Transverse colon (tissue), 4 donors: ENCODE data around the gene TRIM54. TPM values are rescaled to one million over a fixed set of nuclear protein-coding genes. Genes with fewer than 3 reads are reported as not detected.
"Not testable (repeated sequence)": the region's sequence is repeated elsewhere in the genome, so short reads cannot be mapped to it uniquely, and the experiment has no call there.

Source experiments
- DNase-seq: peaks from one replicate; pipeline ENCODE4 v3.0.0-alpha.2; 2019
- H3K27ac ChIP-seq, 4 donors: fragments of 200-600 bp; sonication (generic); 2 replicates each; pipeline ENCODE4 v1.5.1; 2016 to 2018; ENCODE audit warnings: inconsistent platforms in 4 of 4
- H3K27me3 ChIP-seq: fragments of 200-600 bp; sonication (generic); 2 replicates; pipeline ENCODE4 v1.5.1; 2017; ENCODE audit warnings: inconsistent platforms
- H3K36me3 ChIP-seq, 4 donors: fragments of 200-600 bp; sonication (generic); 2 replicates each; pipeline ENCODE4 v1.5.1; 2017 to 2019; ENCODE audit warnings: inconsistent platforms in 4 of 4
- H3K4me1 ChIP-seq, 4 donors: fragments of 200-600 bp; sonication (generic); 2 replicates each; pipeline ENCODE4 v1.5.1; 2017 to 2020; ENCODE audit warnings: inconsistent platforms in 4 of 4
- H3K4me3 ChIP-seq, 4 donors: fragments of 200-600 bp; sonication (generic); 1 replicate in 1 of 4; 2 replicates in 3 of 4; pipeline versions ENCODE4 v1.5.1 to v1.6.1; 2017 to 2019; ENCODE audit warnings: inconsistent platforms in 4 of 4
- H3K9me3 ChIP-seq, 2 donors: fragments of 200-600 bp; sonication (generic); 2 replicates each; pipeline ENCODE4 v1.5.1; 2017 to 2019; ENCODE audit warnings: inconsistent platforms in 2 of 2
- EP300 ChIP-seq: sonication (generic); formaldehyde crosslinking; IDR thresholded peaks from one replicate; pipeline ENCODE4 v1.6.1; 2017; ENCODE audit warnings: antibody characterized with exemption, low read depth
- POLR2A ChIP-seq: fragments of 450-650 bp; IDR thresholded peaks from one replicate; pipeline ENCODE4 v1.6.1; 2016; ENCODE audit warnings: antibody characterized with exemption, mild to moderate bottlenecking, moderate library complexity
- POLR2AphosphoS5 ChIP-seq, 3 donors: sonication (generic); formaldehyde crosslinking; IDR thresholded peaks; one replicate each; pipeline ENCODE4 v1.6.1; 2016; ENCODE audit warnings: antibody characterized with exemption in 3 of 3
- WGBS, 2 donors: methylation state at CpG; one replicate each; pipeline ENCODE4 v1.1.5; 2018; ENCODE audit warnings: low coverage in 1 of 2; 5-methylcytosine and 5-hydroxymethylcytosine counted together
- in situ Hi-C, 4 donors: fragments of 200-750 bp; cut with MboI; loops; one replicate each; pipeline versions ENCODE4 v1.15.0 to v1.15.1; 2017; ENCODE audit warnings: low sequenced_read_pairs in 3 of 4, low pct_ligation_motif_present in 1 of 4, low pct_unique_long_range_greater_than_20kb in 1 of 4
- intact Hi-C: fragments of 100-400 bp; cut with DNase I; formaldehyde crosslinking; loops from one replicate; pipeline ENCODE4 v1.15.1; 2023; ENCODE audit warnings: low total_unique reads
- total RNA-seq, 4 donors: library from RNA; depleted of rRNA; stranded (reverse); fragments of >200 nt; gene quantifications; one replicate each; pipeline ENCODE4 v1.1.0, GENCODE V29; 2016
- TF ChIP-seq, protein P1 (sequence below), 5 experiments: fragments of 200-600 bp in 3 of 5; fragments of 450-650 bp in 2 of 5; sonication (generic) in 3 of 5; IDR thresholded peaks; 1 replicate in 2 of 5; 2 replicates in 3 of 5; pipeline ENCODE4 v1.5.1; 2016 to 2017; ENCODE audit warnings: antibody characterized with exemption in 5 of 5, inconsistent platforms in 3 of 5, mild to moderate bottlenecking in 2 of 5, moderate library complexity in 1 of 5

TRIM54 gene
- total RNA-seq, 4 donors from 2014 or later: 0.40 to 1.9 (median 1.2) TPM; not detected in 1

DNA sequence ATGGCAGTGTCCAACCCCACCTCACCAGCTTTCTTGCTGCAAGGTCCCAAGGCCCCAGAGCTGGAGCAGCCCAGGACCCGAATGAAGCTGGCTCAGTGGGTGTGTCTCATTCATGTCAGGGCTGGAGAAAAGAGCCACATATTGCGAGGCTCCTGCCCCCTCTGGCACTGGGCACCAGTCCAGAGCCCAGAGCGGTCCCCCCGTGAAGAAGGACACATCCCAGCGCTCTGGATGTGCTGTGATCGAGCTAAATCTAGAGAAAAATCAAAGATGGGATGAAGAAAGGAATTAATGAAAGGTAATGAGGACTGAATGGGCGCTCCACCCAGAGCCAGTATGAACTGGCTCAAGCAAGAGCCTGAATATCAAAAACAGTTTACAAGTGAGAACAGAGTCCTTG is 53.9 kb downstream of the TRIM54 start:
- in situ Hi-C loops: no loop called here
- WGBS, 2 donors: 95 to 96% methylated on average over 6 to 7 of the region's 7 CpGs
- TF ChIP-seq POLR2AphosphoS5 (IDR thresholded peaks at IDR 0.05) (no peak), EP300 (no peak), POLR2A (no peak)
- TF ChIP-seq, protein P1, sequence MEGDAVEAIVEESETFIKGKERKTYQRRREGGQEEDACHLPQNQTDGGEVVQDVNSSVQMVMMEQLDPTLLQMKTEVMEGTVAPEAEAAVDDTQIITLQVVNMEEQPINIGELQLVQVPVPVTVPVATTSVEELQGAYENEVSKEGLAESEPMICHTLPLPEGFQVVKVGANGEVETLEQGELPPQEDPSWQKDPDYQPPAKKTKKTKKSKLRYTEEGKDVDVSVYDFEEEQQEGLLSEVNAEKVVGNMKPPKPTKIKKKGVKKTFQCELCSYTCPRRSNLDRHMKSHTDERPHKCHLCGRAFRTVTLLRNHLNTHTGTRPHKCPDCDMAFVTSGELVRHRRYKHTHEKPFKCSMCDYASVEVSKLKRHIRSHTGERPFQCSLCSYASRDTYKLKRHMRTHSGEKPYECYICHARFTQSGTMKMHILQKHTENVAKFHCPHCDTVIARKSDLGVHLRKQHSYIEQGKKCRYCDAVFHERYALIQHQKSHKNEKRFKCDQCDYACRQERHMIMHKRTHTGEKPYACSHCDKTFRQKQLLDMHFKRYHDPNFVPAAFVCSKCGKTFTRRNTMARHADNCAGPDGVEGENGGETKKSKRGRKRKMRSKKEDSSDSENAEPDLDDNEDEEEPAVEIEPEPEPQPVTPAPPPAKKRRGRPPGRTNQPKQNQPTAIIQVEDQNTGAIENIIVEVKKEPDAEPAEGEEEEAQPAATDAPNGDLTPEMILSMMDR (IDR thresholded peaks at IDR 0.05): no peak
- H3K36me3 ChIP-seq: peaks cover 0 to 76% (median 35%) of the 10 kb centered on the region in 4 donors
- H3K27ac ChIP-seq: no peak overlapping the region
- no peaks in the 10 kb centered on the region for H3K4me1 ChIP-seq
- intact Hi-C loops: no loop called here
- H3K9me3 ChIP-seq: no peaks in the 10 kb centered on the region
- no peak overlapping the region for H3K4me3 ChIP-seq
- no peaks in the 10 kb centered on the region for H3K27me3 ChIP-seq
- DNase-seq: no peak

DNA sequence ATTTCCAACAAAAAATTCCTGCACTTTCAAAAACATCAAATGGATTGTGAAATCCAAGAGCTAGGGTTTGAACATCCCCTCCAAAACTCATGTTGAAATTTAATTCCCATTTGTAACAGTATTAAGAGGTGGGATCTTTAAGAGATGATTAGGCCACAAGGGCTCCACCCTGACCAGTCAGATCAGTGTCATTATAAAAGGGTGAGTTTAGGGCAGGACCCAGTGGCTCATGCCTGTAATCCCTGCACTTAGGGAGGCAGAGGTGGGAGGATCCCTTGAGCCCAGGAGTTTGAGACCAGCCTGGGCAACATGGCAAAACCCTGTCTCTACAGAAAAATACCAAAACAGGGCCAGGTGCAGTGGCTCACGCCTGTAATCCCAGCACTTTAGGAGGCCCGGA is 65.4 kb downstream of the TRIM54 start:
- Histone ChIP-seq H3K27me3 (no peaks in the 10 kb centered on the region), H3K4me3 (no peak overlapping the region), H3K27ac (no peak overlapping the region), H3K9me3 (no peaks in the 10 kb centered on the region), H3K36me3 (peaks cover 0 to 7% (median 1%) of the 10 kb centered on the region in 4 donors), H3K4me1 (peaks cover 0 to 13% (median 0%) of the 10 kb centered on the region in 4 donors)
- in situ Hi-C loops: no loop called here
- intact Hi-C loops: no loop called here
- no peak for TF ChIP-seq EP300
- no peak for TF ChIP-seq POLR2A
- TF ChIP-seq POLR2AphosphoS5 (IDR thresholded peaks at IDR 0.05): no peak
- TF ChIP-seq, protein P1 (IDR thresholded peaks at IDR 0.05): no peak
- no peak for DNase-seq
- 89% methylated on average over 2 of the region's 2 CpGs; no CpG with 5 or more reads in 1 of the 2 donors for WGBS, 2 donors

DNA sequence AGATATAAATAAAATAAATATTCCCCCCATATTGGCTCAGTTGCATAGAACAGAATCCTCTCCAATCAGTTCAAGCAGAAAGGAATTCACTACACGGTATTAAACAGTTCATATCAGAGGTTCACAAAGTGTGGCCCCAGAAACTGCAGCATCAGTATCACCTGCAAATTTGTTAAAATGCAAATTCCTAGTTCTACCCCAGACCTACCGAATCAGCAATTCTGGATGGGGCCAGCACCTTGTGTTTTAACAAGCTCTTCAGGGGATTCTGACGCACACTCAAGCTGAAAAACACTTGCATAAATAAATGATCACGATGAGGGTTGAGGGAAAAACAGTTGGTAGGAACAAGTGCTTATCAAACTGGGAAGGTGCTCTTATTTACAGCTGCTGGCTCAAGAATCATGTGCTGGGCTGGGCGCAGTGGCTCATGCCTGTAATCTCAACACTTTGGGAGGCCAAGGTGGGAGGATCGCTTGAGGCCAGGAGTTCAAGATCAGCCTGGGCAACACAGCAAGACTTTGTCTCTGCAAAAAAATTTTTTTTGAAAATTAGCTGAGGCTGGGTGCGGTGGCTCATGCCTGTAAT is 68.0 kb downstream of the TRIM54 start:
- TF ChIP-seq EP300: no peak
- in situ Hi-C loops (no loop called here), intact Hi-C loops (no loop called here)
- 81 to 88% methylated on average over 4 to 7 of the region's 7 CpGs for WGBS, 2 donors
- Histone ChIP-seq H3K4me3 (no peak overlapping the region), H3K36me3 (no peaks in the 10 kb centered on the region), H3K27me3 (no peaks in the 10 kb centered on the region), H3K4me1 (peaks cover 9 to 38% (median 18%) of the 10 kb centered on the region in 4 donors), H3K27ac (no peak overlapping the region), H3K9me3 (no peaks in the 10 kb centered on the region)
- DNase-seq: no peak

DNA sequence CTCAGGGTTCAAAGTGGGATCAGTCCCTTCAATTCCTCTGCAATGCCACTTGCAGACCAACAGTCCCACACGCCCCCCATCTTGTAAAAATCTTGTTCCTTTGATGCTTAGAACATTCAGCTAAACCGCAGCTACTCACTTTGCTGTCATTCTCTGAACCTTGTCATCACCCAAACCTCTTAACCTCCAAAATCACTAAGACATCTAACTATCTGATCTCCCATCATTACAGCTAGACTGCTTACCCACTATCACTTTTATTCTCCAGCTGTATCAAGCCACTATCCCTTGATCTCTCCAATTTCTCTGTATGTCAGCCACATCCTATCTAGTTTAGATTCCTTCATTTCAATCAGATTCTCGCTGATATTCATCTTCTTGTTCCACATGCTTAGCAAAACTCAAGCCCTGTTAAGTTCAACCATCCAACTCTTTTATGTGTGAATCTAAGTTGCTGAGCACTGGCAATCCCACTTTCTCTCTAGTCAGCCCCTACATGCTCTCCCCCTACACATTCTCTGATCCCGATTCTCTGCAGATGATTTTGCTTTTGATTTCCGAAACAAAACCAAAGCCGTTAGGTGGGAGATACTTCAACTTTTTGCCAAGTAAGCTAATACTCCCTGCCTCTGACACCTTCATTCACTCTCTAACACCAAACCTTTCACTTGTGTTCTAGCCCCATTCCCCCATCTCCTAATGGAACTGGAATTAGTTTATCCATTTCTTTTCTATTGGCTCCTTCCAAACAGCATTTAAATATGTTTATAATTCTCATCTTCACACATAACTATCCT is 69.8 kb downstream of the TRIM54 start:
- no peak overlapping the region for H3K27ac ChIP-seq
- intact Hi-C loops: no loop called here
- 81 to 87% methylated on average over 6 of the region's 6 CpGs for WGBS, 2 donors
- TF ChIP-seq EP300: no peak
- no peak overlapping the region for H3K4me3 ChIP-seq
- H3K27me3 ChIP-seq: no peaks in the 10 kb centered on the region
- in situ Hi-C loops: no loop called here
- no peaks in the 10 kb centered on the region for H3K9me3 ChIP-seq
- no peak for DNase-seq
- peaks cover 14 to 47% (median 24%) of the 10 kb centered on the region in 4 donors for H3K4me1 ChIP-seq
- H3K36me3 ChIP-seq: no peaks in the 10 kb centered on the region

DNA sequence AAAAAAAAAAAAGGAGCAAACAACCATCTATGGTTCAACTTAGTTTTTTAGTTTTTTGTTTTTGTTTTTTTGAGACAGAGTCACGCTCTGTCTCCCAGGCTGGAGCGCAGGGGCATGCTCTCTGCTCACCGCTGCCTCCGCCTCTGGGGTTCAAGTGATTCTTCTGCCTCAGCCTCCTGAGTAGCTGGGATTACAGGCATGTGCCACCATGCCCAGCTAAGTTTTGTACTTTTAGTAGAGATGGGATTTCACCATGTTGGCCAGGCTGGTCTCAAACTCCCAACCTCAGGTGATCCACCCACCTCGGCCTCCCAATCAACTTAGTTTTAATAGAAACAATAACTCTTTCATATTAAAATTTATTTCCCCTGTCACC is 71.1 kb downstream of the TRIM54 start:
- H3K4me3 ChIP-seq, DNase-seq, in situ Hi-C loops, intact Hi-C loops, H3K27me3 ChIP-seq, H3K36me3 ChIP-seq, H3K9me3 ChIP-seq: not testable (repeated sequence)
- H3K27ac ChIP-seq: peak overlapping the region in 2 of 4 donors; percentile 50 to 53
- 94 to 99% methylated on average over 4 to 5 of the region's 5 CpGs for WGBS, 2 donors
- H3K4me1 ChIP-seq: peaks cover 14 to 48% (median 35%) of the 10 kb centered on the region in 4 donors
